ENCODE measurements around the gene SCTR. TPM values are rescaled to one million over a fixed set of nuclear protein-coding genes. Genes with fewer than 3 reads are reported as not detected.

SCTR gene
- total and polyA plus RNA-seq, 2 of the 13 experiments (the other 11 are each of a cell fraction or from before 2014, with no cell fraction given): not detected

GRCh38 chr2:119476301-119477112, 47.8 kb downstream of the SCTR start (continued):
- no peak for TF ChIP-seq FOXA1 (IDR thresholded peaks at IDR 0.05)
- peak; percentile 39 for TF ChIP-seq FOXA1 (CRISPR knock-in tag; IDR thresholded peaks at IDR 0.05)
- no peak for TF ChIP-seq MTA3 (CRISPR knock-in tag; IDR thresholded peaks at IDR 0.05)
- no peak for TF ChIP-seq ARHGAP35 (CRISPR knock-in tag; IDR thresholded peaks at IDR 0.05; ENCODE audit: borderline replicate concordance)
- TF ChIP-seq CBX1 (IDR thresholded peaks at IDR 0.05; ENCODE audit: low read depth): peak; percentile 28
- TF ChIP-seq THRA (CRISPR knock-in tag; IDR thresholded peaks at IDR 0.05; ENCODE audit: borderline replicate concordance): peak; percentile 78
- TF ChIP-seq RCOR2 (CRISPR knock-in tag; IDR thresholded peaks at IDR 0.05): 0 out of 2 replicates have a peak, but pooled peaks have one; percentile 34
- peak; percentile 75; the same call in 1 of the 2 replicates for TF ChIP-seq ZNF350 (CRISPR knock-in tag; IDR thresholded peaks at IDR 0.05; ENCODE audit: borderline replicate concordance, low read depth)
- peak; percentile 38 for TF ChIP-seq UBTF (CRISPR knock-in tag; IDR thresholded peaks at IDR 0.05)
- TF ChIP-seq AHR (CRISPR knock-in tag; IDR thresholded peaks at IDR 0.05): 0 out of 2 replicates have a peak, but pooled peaks have one; percentile 69
- peak; percentile 98 for TF ChIP-seq RAD21 (CRISPR knock-in tag; IDR thresholded peaks at IDR 0.05)
- TF ChIP-seq ZHX1 (CRISPR knock-in tag; IDR thresholded peaks at IDR 0.05; ENCODE audit: low read depth): 0 out of 2 replicates have a peak, but pooled peaks have one; percentile 53
- TF ChIP-seq ZNF510 (CRISPR knock-in tag; IDR thresholded peaks at IDR 0.05; ENCODE audit: low read depth): no peak
- no peak for TF ChIP-seq SYNCRIP (IDR thresholded peaks at IDR 0.05; ENCODE audit: insufficient read depth, low read depth, low read length)
- TF ChIP-seq ZNF24 (IDR thresholded peaks at IDR 0.05): no peak
- TF ChIP-seq TARDBP (CRISPR knock-in tag; IDR thresholded peaks at IDR 0.05): peak; percentile 45; the same call in 1 of the 2 replicates
- TF ChIP-seq FOXP4 (CRISPR knock-in tag; IDR thresholded peaks at IDR 0.05): peak; percentile 44; the same call in 1 of the 2 replicates
- peak; percentile 90 for TF ChIP-seq ELF3 (CRISPR knock-in tag; IDR thresholded peaks at IDR 0.05)
- peak; percentile 60; the same call in 1 of the 2 replicates for TF ChIP-seq MEIS1 (CRISPR knock-in tag; IDR thresholded peaks at IDR 0.05; ENCODE audit: borderline replicate concordance)
- TF ChIP-seq RARA (CRISPR knock-in tag; IDR thresholded peaks at IDR 0.05): 0 out of 2 replicates have a peak, but pooled peaks have one; percentile 29
- 0 out of 2 replicates have a peak, but pooled peaks have one; percentile 10 for TF ChIP-seq ZBTB7A (CRISPR knock-in tag; IDR thresholded peaks at IDR 0.05)
- TF ChIP-seq ZNF674 (CRISPR knock-in tag; IDR thresholded peaks at IDR 0.05; ENCODE audit: low read depth): no peak
